MCF 10A (cell line): ENCODE measurements around the gene NREP. TPM values are rescaled to one million over a fixed set of nuclear protein-coding genes. Genes with fewer than 3 reads are reported as not detected.

Experiments used
- BruUV-seq: library from RNA; stranded (reverse); fragments of 400-500 nt; replicated peaks from 2 replicates; lab custom pipeline; 2021; lab: Mats Ljungman, UMichigan
- CTCF ChIA-PET: fragments of 300-600 bp; sonication (Branson Sonifier 250); formaldehyde crosslinking; extraction: SDS; loops from one replicate; lab custom pipeline; 2021; ENCODE audit warnings: antibody characterized with exemption, inconsistent platforms; lab: Yijun Ruan, JAX
- POLR2A ChIA-PET: fragments of 300-600, 350-650 bp; sonication (Branson Sonifier 250); formaldehyde crosslinking; extraction: SDS; loops from one replicate; lab custom pipeline; 2020; ENCODE audit warnings: antibody characterized with exemption, inconsistent platforms; lab: Yijun Ruan, JAX
- DNase-seq: peaks from one replicate; pipeline ENCODE4 v3.0.0-alpha.2; 2018; ENCODE audit not compliant: unreplicated experiment
- H3K27ac Mint-ChIP-seq: one replicate; pipeline ENCODE4 v1.8.0; 2022; ENCODE audit warnings: mild to moderate bottlenecking, low read depth, mixed read lengths; ENCODE audit not compliant: unreplicated experiment
- H3K27me3 Mint-ChIP-seq: one replicate; pipeline ENCODE4 v1.8.0; 2022; ENCODE audit warnings: mixed read lengths; ENCODE audit not compliant: insufficient read depth, unreplicated experiment
- H3K36me3 Mint-ChIP-seq: one replicate; pipeline ENCODE4 v1.8.0; 2022; ENCODE audit warnings: mild to moderate bottlenecking, moderate library complexity, mixed read lengths; ENCODE audit not compliant: insufficient read depth, unreplicated experiment
- H3K4me1 Mint-ChIP-seq: one replicate; pipeline ENCODE4 v1.8.0; 2022; ENCODE audit warnings: mixed read lengths; ENCODE audit not compliant: insufficient read depth, unreplicated experiment
- H3K4me3 Mint-ChIP-seq: one replicate; pipeline ENCODE4 v1.8.0; 2022; ENCODE audit warnings: mild to moderate bottlenecking, moderate library complexity, mixed read lengths; ENCODE audit not compliant: unreplicated experiment
- H3K9me3 Mint-ChIP-seq: one replicate; pipeline ENCODE4 v1.8.0; 2022; ENCODE audit warnings: mixed read lengths; ENCODE audit not compliant: unreplicated experiment
- intact Hi-C: fragments of 100-400 bp; cut with micrococcal nuclease; formaldehyde crosslinking; loops from 2 replicates; pipeline ENCODE4 v1.14.1; 2022
- total RNA-seq: library from RNA; stranded (reverse); gene quantifications from 2 replicates; pipeline ENCODE4 v1.2.3, GENCODE V29; 2022
- TF ChIP-seq, protein P1 (sequence below): fragments of 200-600 bp; IDR thresholded peaks from one replicate; pipeline ENCODE4 v1.8.0; 2022; ENCODE audit warnings: antibody characterized with exemption, mild to moderate bottlenecking; ENCODE audit not compliant: unreplicated experiment

NREP gene
- total RNA-seq, 1 experiment from 2014 or later: 2.5 TPM

DNA sequence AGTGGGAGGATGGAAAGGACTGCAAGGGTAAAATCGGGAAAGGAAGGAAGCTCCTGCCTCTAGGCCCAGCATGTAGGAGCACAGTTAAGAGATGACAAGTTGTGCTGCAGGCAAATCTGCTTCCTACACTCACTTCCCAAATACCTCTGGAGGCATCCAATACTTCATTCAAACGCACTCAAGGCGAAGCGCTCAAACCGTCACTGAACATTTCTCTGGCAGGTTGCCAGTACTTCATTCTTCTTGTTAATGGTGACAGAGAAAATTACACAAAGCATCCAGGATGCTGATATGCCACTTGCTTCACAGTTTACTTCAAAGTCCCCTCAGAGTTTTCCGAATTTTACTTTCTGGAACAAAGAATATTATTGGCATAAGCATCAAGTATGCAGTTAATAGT lies 59.8 kb downstream of the NREP start:
- POLR2A ChIA-PET: interaction anchor here (0.9 to 1.7 kb wide), 2 partner anchors 44 to 133 kb away, joined by 3 to 4 read pairs; no protein-coding TSS in a partner anchor
- Mint-ChIP-seq H3K4me3 (no peak overlapping the region), H3K27ac (no peak overlapping the region), H3K27me3 (no peaks in the 10 kb centered on the region), H3K4me1 (peaks cover 57% of the 10 kb centered on the region), H3K9me3 (no peaks in the 10 kb centered on the region), H3K36me3 (no peaks in the 10 kb centered on the region)
- intact Hi-C loops: loop anchor here (5.0 kb wide), 2 partner anchors 60 to 145 kb away; partner anchors contain the start of gene NREP
- BruUV-seq: no TSS peak
- TF ChIP-seq, protein P1, sequence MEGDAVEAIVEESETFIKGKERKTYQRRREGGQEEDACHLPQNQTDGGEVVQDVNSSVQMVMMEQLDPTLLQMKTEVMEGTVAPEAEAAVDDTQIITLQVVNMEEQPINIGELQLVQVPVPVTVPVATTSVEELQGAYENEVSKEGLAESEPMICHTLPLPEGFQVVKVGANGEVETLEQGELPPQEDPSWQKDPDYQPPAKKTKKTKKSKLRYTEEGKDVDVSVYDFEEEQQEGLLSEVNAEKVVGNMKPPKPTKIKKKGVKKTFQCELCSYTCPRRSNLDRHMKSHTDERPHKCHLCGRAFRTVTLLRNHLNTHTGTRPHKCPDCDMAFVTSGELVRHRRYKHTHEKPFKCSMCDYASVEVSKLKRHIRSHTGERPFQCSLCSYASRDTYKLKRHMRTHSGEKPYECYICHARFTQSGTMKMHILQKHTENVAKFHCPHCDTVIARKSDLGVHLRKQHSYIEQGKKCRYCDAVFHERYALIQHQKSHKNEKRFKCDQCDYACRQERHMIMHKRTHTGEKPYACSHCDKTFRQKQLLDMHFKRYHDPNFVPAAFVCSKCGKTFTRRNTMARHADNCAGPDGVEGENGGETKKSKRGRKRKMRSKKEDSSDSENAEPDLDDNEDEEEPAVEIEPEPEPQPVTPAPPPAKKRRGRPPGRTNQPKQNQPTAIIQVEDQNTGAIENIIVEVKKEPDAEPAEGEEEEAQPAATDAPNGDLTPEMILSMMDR: no peak
- CTCF ChIA-PET: interaction anchor here (0.6 to 1.5 kb wide), 2 partner anchors 132 to 147 kb away, joined by 3 to 4 read pairs; no protein-coding TSS in a partner anchor
- peak; percentile 72 for DNase-seq

DNA sequence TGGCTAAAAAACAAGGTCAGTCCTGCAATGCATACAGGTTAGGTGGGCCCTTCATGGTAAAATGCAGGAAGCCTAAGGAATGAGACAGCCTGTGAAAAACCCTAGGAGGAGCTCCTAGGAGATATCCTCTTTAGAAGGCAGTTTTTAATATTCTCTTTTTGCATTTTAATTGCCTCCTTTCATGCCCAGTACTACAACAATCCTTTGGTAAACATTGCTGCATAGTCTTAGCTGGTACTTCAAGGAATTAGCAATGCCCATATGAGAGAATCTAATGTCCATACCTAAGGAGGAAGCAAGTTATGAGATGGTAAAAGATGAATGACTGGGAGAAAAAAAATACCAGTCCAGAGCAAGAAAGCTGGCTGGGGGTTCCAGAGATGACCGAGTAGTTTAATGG lies 61.0 kb downstream of the NREP start:
- intact Hi-C loops: loop anchor here (5.0 kb wide), 2 partner anchors 61 to 144 kb away; partner anchors contain the start of gene NREP
- TF ChIP-seq, protein P1: no peak
- no TSS peak for BruUV-seq
- Mint-ChIP-seq H3K36me3 (no peaks in the 10 kb centered on the region), H3K4me1 (peaks cover 57% of the 10 kb centered on the region), H3K27ac (no peak overlapping the region), H3K4me3 (no peak overlapping the region), H3K27me3 (no peaks in the 10 kb centered on the region), H3K9me3 (no peaks in the 10 kb centered on the region)
- DNase-seq: no peak
- ChIA-PET POLR2A (interaction anchor here (0.6 to 3.1 kb wide), 4 partner anchors 14 to 61 kb away, joined by 3 to 21 read pairs (median 4); no protein-coding TSS in a partner anchor), CTCF (interaction anchor here (1.5 kb wide), 1 partner anchor 146 kb away, joined by 4 read pairs; no protein-coding TSS in a partner anchor)

DNA sequence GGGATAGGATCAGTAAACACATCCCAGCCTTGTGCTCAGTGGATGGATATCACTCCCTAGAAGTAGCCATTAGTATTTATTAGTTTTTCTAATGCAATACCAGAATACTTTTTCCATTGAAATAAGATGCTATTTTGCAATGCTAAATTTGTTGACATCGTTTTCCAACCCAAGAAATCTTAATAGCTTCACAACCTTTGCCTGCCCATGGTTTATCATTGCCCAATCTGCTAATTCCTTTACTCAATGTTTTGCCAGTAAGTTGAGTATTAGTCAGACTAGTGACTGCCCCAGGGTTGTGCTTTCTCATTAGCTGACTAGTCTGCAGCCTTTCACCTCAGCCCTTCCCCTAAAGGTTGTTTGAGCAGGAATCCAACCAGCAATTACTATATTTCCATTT lies 62.9 kb downstream of the NREP start:
- intact Hi-C loops: no loop called here
- Mint-ChIP-seq H3K9me3 (no peaks in the 10 kb centered on the region), H3K27me3 (no peaks in the 10 kb centered on the region), H3K27ac (no peak overlapping the region), H3K4me3 (no peak overlapping the region), H3K36me3 (no peaks in the 10 kb centered on the region), H3K4me1 (peaks cover 44% of the 10 kb centered on the region)
- POLR2A ChIA-PET: interaction anchor here (0.6 to 3.1 kb wide), 13 partner anchors 8 to 1066 kb away, joined by 3 to 21 read pairs (median 4); no protein-coding TSS in a partner anchor
- no TSS peak for BruUV-seq
- CTCF ChIA-PET: interaction anchor here (0.6 to 2.6 kb wide), 5 partner anchors 13 to 452 kb away, joined by 3 to 8 read pairs (median 4); no protein-coding TSS in a partner anchor
- TF ChIP-seq, protein P1: no peak
- DNase-seq: peak; percentile 96

DNA sequence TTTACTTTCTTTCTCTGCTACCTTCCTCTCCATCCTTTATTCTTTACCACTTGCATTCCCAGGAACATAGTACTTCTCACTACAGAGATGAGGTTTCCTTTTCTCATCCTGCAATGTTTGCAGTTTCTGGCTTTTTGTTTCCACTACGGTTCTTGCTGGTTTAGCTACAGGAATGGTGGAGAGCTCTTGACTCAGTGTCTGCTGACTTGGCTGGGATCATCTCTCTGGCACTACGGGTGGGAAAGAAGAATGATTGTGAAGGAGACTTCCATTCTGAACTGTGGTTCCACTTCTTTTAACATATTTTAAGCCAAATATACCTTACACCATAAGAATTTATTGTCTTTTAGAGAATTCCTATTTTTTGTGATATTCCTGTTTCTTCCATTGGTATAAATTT lies 65.1 kb downstream of the NREP start:
- Mint-ChIP-seq H3K4me1 (peaks cover 22% of the 10 kb centered on the region), H3K36me3 (no peaks in the 10 kb centered on the region), H3K27ac (no peak overlapping the region), H3K9me3 (no peaks in the 10 kb centered on the region), H3K4me3 (no peak overlapping the region), H3K27me3 (no peaks in the 10 kb centered on the region)
- DNase-seq: no peak
- intact Hi-C loops: no loop called here
- TF ChIP-seq, protein P1: no peak
- CTCF ChIA-PET: no interaction called here
- POLR2A ChIA-PET: interaction anchor here (0.6 kb wide), 1 partner anchor 19 kb away, joined by 3 read pairs; no protein-coding TSS in a partner anchor
- BruUV-seq: no TSS peak
